GM12865 (cell line): ENCODE data around the gene MED27.

Experiments used
- DNase-seq: peaks from one replicate; pipeline ENCODE4 v3.0.0; 2010; ENCODE audit warnings: low read depth
- H3K4me3 ChIP-seq: 2 replicates; pipeline ENCODE4 v1.5.1; 2011; ENCODE audit warnings: mild to moderate bottlenecking, low read depth, low read length, control low read depth
- CTCF ChIP-seq: IDR thresholded peaks from 2 replicates; pipeline ENCODE4 v1.5.1; 2011; ENCODE audit warnings: low read length, control low read depth, low read depth, inconsistent platforms; ENCODE audit not compliant: insufficient read depth; ENCODE audit errors: missing control alignments

MED27 gene

GRCh38 chr9:131943351-131943841 lies 136.3 kb downstream of the MED27 start:
- no peak for TF ChIP-seq CTCF
- no peak overlapping the region for H3K4me3 ChIP-seq
- DNase-seq = no peak

- DNase-seq = no peak
- no peak for TF ChIP-seq CTCF
- no peak overlapping the region for H3K4me3 ChIP-seq
Measured at GRCh38 chr9:131942146-131942720, 137.4 kb downstream of the MED27 start.

- TF ChIP-seq CTCF = no peak
- DNase-seq = no peak
- H3K4me3 ChIP-seq = no peak overlapping the region
Measured at GRCh38 chr9:131937451-131937850, 142.2 kb downstream of the MED27 start.

GRCh38 chr9:131936929-131937328 lies 142.7 kb downstream of the MED27 start:
- no peak overlapping the region for H3K4me3 ChIP-seq
- TF ChIP-seq CTCF = no peak
- DNase-seq = no peak

- no peak for DNase-seq
- H3K4me3 ChIP-seq = no peak overlapping the region
- no peak for TF ChIP-seq CTCF
Measured at GRCh38 chr9:131934673-131935072, 145.0 kb downstream of the MED27 start.

DNA sequence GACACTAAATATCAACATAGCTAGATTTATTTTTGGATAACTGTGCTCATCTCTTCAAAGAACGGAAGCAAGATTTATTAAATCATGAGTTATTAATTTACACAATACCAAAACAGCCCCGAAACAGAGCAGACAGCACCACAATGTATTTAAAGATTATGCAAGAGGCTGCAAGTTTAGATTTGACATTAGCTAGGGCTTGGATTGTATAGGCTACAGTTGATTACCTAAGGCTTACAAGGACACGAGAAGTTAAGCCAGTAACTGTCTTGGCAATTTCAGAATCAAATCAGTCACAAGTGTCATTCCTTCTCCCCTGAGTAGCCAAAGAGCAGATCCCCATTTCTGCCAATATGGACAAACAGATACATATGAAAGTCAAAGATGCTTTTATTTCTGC lies 152.6 kb downstream of the MED27 start:
- no peak for TF ChIP-seq CTCF
- no peak overlapping the region for H3K4me3 ChIP-seq

GRCh38 chr9:131926360-131926922 lies 153.2 kb downstream of the MED27 start:
- DNase-seq = no peak
- no peak overlapping the region for H3K4me3 ChIP-seq
- no peak for TF ChIP-seq CTCF

More for the DNA sequence above, 152.6 kb downstream of the MED27 start:
- no peak for DNase-seq
